GM10266 (cell line): ENCODE results near the gene AGPAT3.

Source experiments
- DNase-seq: peaks from one replicate; pipeline ENCODE4 v3.0.0; 2012; ENCODE audit errors: extremely low spot score
- CTCF ChIP-seq: IDR thresholded peaks from 2 replicates; pipeline ENCODE4 v1.5.1; 2012; ENCODE audit warnings: mild to moderate bottlenecking, low read depth; ENCODE audit not compliant: control insufficient read depth, insufficient read depth; ENCODE audit errors: missing control alignments

The AGPAT3 gene

GRCh38 chr21:44035244-44035643 is 170.2 kb downstream of the AGPAT3 start:
- TF ChIP-seq CTCF, result no peak
- no peak for DNase-seq
